Measurements from ENCODE around the gene SNX2. TPM values are rescaled to one million over a fixed set of nuclear protein-coding genes. Genes with fewer than 3 reads are reported as not detected.
"Not testable (repeated sequence)": the region's sequence is repeated elsewhere in the genome, so short reads cannot be mapped to it uniquely, and the experiment has no call there.

Gene SNX2
- total RNA-seq, 1 experiment from 2014 or later = 89.8 TPM

DNA sequence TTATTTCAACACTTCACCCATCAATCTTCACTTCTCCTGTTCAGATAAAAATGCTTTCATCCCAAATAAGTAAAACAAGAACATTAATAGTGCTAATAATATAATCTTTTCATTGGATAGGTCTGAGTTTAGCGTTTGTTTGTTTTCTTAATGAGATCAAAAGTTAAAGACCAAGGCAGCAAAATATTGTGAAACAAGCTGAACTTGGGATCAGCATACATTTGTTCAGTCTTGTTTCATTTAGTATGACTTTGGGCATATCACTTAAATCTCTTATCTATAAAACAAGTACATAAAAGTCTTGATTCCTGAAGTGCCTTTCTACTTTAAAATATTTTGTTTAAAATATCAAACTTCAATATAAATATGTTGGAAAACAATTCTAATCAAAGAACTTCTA, 57.1 kb downstream of the SNX2 start:
- in situ Hi-C loops (cut with HindIII; ENCODE audit: low sequenced_read_pairs) = no loop called here

DNA sequence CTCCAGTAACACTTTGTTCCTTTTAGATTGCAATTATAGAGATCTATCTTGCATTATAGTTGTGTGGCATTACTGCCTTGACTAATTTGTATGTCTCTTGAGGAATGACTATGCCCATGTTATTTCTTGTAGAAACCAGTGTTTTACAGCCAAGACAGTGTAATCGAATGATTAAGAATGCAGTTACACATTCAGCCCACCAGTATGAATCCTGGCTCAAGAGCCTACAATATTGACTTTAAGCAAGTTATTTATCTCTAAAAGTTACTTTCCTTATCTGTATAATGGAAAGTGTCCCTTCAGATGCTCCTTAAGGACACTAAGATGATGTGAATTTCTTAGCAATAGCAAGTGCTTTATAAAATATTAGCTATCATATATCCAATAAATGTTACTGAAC, 60.8 kb downstream of the SNX2 start:
- in situ Hi-C loops (cut with HindIII; ENCODE audit: low sequenced_read_pairs) = no loop called here
- no peak for DNase-seq (ENCODE audit: low spot score)

More for the DNA sequence above, 57.1 kb downstream of the SNX2 start:
- no peak for DNase-seq (ENCODE audit: low spot score)

DNA sequence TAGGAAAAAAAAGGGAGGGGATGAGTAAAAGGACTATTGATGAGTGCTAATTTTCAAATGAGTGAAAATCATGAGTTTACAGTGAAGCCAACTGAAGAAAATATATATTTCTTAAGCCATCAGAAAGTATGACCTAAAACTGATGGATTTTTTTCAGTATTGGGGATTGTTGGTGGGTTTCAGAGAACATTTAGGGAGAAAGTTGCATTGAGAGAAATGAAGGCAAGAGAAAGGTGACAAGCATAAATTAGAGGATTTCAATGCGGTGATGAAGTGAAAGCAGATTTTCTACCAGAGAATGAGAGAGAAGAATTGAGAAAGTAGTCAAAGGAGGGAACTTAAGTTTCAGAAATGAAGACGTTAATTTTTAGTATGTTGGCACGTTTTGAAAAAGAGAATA, 62.1 kb downstream of the SNX2 start:
- DNase-seq (ENCODE audit: low spot score) = no peak
- in situ Hi-C loops (cut with HindIII; ENCODE audit: low sequenced_read_pairs) = no loop called here

DNA sequence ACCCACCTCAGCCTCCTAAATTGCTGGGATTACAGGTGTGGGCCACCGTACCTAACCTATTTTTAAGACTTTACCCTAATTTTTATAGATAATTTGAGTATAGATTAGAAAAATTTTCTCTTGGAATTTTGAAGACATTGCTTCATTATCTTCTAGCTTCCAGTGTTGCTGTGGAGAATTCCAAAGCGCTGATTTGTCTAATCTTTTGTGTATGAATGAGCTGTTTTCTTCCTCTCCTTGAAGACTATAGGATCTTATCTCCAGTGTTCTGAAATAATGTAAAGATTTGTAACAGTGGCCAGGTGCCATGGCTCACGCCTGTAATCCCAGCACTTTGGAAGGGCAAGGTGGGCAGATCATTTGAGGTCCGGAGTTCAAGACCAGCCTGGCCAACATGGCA, 64.9 kb downstream of the SNX2 start:
- in situ Hi-C loops (cut with HindIII; ENCODE audit: low sequenced_read_pairs) = no loop called here

DNA sequence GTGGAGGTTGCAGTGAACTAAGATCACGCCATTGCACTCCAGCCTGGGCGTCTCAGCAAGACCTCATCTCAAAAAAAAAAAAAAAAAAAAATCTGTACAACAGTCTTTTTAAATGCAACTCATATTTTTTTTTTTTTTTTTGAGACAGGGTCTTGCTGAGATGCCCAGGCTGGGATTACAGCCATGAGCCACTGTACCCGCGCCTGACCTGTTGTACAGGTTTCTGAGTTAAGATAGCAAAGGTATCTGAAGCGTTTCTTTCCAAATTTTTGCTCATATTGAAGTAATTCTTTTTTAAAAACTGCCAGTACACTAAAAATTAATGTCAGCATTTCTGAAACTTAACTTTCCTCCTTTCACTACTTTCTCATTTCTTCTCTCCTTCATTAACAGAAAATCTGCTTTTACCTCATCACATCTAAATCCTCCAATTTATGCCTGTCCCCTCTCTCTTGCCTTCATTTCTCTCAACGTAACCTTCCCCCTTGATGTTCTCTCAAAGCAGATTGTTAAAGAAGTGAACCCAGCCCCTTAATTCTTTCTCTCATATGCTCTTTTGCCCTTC, 67.2 kb downstream of the SNX2 start:
- in situ Hi-C loops (cut with HindIII; ENCODE audit: low sequenced_read_pairs) = no loop called here

More for the DNA sequence above, 64.9 kb downstream of the SNX2 start:
- DNase-seq (ENCODE audit: low spot score) = no peak

DNA sequence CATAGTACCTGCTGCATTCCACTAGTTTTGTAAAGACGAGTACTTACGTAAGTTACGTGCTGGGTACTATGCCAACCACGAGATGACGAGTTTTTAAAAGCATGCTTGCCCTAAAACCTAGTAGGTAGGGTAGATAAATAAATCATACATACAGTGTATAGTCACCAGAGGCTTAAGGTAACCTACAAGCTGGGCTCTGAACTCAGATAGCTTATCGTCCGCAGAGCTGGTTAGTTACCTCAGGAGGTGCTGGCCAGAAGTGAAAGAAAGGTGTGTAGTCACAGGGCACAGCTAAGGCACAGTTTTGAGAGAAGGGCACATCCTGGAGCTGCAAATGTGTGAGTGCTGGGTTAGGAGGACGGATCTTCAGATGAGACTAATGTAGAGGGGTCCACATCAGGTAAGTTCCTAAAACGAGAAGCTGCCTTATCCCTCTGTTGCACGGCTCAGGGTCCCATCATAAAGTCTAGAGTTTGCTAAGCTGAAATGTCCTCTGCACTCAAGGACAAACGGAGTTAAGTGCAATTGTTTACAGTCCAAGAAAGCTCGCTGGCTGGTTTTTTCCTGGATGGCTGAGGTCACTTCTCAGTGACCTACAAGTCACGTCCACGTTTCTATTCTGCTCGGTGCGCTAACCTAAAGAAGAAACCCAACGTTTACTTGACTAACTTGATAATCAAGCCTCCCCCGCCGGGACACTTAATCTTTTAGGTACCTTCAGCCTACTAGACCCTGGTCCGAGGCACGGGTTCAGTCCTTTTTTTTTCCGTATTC, 69.4 kb downstream of the SNX2 start:
- peak; percentile 4 for DNase-seq (ENCODE audit: low spot score)
- in situ Hi-C loops (cut with HindIII; ENCODE audit: low sequenced_read_pairs) = no loop called here

More for the DNA sequence above, 67.2 kb downstream of the SNX2 start:
- DNase-seq (ENCODE audit: low spot score) = no peak

DNA sequence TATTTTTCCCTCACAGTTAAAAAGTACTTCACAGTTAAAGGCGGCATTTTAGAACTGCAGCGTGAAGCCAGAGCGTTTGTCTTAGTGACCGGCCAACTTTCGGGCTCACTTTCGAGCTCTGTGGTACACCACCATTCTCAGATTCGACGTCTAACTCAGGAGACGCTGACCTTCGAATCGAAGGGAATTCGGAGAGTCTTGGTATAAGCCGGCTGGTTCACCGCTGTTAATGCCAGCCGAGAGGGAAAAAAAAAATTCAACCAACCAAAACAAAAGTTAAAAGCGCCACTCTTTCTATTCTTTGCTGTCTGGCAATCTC, 70.0 kb downstream of the SNX2 start:
- no peak for DNase-seq (ENCODE audit: low spot score)
- in situ Hi-C loops (cut with HindIII; ENCODE audit: low sequenced_read_pairs) = no loop called here

DNA sequence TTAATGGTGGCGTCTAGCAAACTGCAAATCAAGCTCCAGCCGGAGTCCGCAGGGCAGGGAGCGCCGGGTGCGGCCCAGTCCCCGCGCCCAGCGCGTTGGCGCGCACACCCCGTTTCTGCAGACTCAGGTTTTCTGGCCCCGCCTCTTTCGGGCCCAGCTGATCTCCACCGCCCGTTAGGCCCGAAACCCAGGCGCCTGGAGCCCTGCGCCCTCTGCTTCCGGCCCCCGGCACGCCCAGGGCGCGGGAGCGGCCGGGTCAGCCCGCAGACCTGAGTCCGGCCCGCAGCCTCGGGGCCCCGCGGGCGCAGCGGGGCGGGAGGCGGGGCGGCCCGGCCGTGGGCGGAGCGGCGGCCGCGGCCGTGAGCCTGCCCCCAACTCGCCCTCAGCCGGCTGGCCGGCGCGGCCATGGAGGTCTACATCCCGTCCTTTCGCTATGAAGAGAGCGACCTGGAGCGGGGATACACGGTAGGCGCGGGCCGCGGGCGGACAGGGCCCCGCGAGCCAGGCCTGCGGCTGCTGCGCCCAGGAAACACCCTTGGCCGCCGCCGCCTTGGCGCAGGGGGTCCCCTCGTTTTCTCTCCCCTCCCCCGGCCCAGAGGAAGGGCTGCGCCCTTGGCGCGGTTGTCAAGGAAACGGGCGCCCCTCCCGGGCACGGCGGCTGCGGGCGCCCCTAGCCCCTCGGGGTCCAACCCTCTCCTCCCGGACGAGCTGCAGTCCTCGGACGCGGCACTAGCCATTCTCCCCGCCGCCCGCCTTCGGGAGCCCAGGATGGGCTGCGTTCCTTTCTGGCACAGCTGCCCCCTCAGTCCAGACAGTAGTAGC, 70.6 kb downstream of the SNX2 start, which contains the start of gene SNX24:
Gene SNX24, plus strand, starts transcription at position 385 of the 822 bp plus-strand sequence. Its CDS starts 21 bp downstream, at position 406.
- DNase-seq (ENCODE audit: low spot score) = peak; percentile 75
- in situ Hi-C loops (cut with HindIII; ENCODE audit: low sequenced_read_pairs) = no loop called here

DNA sequence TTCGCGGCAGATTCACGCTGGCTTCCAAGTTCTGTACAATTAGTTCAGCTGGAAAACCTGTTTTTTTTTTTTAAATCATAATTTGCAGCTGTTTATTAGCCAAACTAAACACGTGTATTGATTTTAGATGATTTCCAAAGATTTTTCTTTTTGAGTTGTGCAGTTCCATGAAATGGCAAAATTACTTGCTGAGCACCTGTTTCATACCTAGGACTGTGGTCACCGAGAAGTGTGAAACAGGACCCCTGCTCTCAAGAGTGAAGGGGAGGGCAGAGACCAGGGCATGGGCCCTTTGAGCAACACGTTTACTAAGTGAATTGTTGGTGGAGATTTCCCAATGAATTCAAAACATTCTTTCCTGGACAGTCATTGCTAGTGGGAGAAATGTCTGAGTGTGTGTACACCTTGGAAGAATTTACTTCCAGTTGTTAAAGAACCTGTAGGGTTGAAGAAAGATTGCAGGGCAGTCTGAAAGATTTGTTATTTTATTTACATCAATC, 71.2 kb downstream of the SNX2 start:
- no peak for DNase-seq (ENCODE audit: low spot score)
- in situ Hi-C loops (cut with HindIII; ENCODE audit: low sequenced_read_pairs) = no loop called here

DNA sequence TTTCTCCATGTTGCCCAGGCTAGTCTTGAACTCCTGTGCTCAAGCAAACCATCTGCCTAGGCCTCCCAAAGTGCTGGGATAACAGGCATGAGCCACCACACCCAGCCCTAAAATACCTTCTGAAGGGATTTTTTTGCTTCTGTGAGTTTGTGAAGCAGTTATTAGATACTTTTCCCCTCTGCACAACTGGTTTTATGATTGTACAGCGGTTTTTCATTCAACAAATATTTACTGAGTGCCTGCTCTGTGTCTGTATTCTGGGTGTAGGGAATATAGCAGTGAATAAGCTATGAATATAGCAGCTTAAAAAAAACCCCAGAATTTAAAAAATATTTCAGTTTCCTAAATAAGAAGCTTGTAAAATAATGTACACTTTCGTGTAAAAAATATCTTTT, 72.8 kb downstream of the SNX2 start:
- no peak for DNase-seq (ENCODE audit: low spot score)
- in situ Hi-C loops (cut with HindIII; ENCODE audit: low sequenced_read_pairs) = no loop called here

DNA sequence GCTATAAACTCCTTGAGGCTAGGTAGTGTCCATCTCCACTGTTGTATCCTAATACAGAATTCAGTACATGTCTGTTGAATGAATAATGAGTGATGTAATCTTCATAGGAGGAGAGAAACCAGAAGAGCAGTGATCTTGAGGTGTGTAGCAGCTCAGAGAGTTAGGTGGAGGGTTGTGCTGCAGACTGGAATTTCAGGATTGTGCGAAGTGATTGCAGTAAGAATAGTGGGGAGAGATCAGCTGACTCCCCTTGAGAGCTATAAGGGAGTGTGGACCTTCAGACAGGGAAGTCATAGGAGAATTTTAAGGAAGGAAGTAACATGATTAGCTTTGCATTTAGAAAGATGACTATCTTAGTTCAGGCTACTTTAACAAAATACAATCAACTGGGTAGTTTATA, 74.9 kb downstream of the SNX2 start:
- in situ Hi-C loops (cut with HindIII; ENCODE audit: low sequenced_read_pairs) = no loop called here
- DNase-seq (ENCODE audit: low spot score) = no peak

DNA sequence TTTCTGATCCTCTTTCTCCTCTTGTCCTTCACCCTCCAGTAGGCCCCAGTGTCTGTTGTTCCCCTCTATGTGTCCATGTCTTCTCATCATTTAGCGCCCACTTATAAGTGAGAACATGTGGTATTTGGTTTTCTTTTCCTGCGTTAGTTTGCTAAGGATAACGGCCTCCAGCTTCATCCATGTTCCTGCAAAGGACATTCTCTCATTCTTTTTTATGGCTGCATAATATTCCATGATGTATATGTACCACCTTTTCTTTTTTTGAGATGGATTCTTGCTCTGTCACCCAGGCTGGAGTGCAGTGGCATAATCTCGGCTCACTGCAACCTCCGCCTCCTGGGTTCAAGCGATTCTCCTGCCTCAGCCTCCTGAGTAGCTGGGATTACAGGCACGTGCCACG, 82.7 kb downstream of the SNX2 start:
- in situ Hi-C loops (cut with HindIII; ENCODE audit: low sequenced_read_pairs) = not testable (repeated sequence)

DNA sequence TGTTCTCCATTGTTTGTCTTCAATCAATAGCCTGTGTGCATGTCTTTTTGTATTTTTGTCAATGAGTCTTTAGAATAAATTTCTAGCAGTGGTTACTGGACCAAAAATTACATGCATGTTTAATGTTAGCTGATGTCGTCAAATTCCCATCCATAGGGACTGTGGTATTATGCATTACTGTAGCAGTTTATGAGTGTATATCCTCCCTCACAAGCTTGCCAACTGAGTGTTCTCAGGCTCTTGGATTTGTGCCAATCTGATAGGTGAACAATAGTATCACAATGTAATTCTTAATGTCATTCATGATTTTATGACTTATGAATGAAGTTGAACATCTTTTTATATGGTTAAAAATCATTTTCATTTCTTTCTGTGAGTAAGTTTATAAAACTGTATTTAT, 83.6 kb downstream of the SNX2 start:
- DNase-seq (ENCODE audit: low spot score) = no peak
- in situ Hi-C loops (cut with HindIII; ENCODE audit: low sequenced_read_pairs) = no loop called here

More for the DNA sequence above, 82.7 kb downstream of the SNX2 start:
- not testable (repeated sequence) for DNase-seq (ENCODE audit: low spot score)

DNA sequence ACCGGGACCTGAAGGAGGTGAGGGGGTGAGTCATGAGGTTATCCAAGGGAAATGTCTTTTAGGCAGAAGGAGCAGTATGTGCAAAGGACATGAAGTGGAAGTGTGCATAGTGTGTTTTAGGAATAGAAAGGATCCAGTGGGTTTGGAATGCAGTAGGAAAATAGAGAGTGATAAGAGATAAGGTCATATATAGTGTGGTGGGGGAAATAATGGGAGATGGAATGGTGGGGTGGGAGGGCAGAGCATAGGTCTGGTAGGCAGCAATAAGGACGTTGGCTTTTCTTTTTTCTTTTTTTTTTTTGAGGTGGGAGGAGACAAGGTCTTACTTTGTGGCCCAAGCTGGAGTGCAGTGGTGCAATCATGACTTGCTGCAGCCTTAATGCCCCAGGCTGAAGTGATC, 88.4 kb downstream of the SNX2 start:
- DNase-seq (ENCODE audit: low spot score) = no peak
- in situ Hi-C loops (cut with HindIII; ENCODE audit: low sequenced_read_pairs) = no loop called here

DNA sequence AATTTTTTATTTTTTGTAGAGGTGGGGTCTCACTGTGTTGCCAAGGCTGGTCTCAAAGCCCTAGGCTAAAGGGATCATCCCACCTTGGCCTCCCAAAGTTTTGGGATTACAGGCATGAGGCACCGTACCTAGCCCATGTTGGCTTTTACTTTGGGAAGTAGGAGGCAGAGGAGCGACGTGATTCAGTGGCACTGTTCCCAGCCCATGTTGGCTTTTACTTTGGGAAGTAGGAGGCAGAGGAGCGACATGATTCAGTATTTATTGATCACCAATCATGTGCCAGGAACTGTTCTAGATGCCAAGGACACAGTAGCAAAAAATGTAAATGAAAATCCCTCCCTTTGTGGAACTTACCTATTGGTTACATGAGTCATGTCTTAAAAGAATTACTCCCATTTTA, 88.8 kb downstream of the SNX2 start:
- in situ Hi-C loops (cut with HindIII; ENCODE audit: low sequenced_read_pairs) = no loop called here
- no peak for DNase-seq (ENCODE audit: low spot score)

DNA sequence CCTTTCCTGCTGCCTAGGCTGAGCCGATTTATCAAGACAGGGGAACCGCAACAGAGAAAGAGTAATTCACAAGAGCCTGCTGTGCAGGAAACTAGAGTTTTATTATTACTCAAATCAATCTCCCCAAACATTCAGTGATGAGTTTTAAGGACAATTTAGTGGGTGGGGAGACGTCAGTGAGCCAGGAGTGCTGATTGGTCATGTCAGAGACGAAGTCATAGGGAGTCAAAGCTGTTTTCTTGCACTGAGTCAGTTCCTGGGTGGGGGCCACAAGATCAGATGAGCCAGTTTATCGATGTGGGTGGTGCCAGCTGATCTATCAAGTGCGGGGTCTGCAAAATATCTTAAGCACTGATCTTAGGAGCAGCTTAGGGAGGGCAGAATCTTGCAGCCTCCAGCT, 89.5 kb downstream of the SNX2 start:
- in situ Hi-C loops (cut with HindIII; ENCODE audit: low sequenced_read_pairs) = no loop called here
- no peak for DNase-seq (ENCODE audit: low spot score)

DNA sequence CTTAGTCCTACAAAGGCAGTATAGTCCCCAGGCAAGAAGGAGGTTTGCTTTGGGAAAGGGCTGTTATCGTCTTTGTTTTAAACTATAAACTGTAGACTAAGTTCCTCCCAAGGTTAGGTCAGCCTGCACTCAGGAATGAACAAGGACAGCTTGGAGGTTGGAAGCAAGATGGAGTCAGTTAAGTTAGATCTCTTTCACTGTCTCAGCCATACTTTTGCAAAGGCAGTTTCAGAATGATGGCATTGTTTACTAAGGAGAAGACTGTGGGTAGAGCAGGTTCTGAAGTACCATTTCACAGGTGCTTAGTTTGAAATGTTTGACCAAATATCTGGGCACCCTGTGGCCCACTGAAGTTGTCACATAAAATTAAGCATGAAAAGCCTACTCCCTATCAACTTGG, 90.0 kb downstream of the SNX2 start:
- in situ Hi-C loops (cut with HindIII; ENCODE audit: low sequenced_read_pairs) = no loop called here
- DNase-seq (ENCODE audit: low spot score) = no peak

DNA sequence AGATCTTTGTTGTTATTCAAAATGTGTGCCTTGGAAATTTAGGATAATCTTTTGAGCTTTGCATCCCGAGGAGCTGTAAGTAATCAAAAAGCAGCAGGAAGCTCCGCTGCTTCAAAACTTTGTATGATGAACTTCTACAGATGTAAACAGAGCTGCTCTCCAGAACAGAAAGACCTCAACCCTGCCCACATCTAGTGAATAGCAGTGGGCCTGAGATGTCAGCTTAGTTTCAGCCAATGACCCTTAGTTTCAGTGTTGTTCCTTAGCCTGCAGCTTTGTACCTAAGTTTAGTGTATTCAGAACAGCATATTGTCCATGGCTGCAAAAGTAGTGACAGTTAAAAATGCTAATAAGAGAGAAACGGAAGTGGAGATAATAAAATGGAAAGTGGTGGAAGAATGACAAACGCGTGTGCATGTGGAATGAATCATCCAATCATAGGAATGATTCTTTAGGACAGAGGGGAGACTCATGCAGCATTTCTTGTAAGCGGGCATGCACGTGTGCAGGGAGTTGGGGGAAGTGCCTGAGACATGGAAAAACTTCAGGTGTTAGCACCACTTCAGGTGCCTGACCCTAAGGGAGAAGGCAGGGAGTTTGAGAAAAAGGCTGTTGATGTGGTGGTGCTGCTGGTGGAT, 95.5 kb downstream of the SNX2 start:
- in situ Hi-C loops (cut with HindIII; ENCODE audit: low sequenced_read_pairs) = no loop called here
- DNase-seq (ENCODE audit: low spot score) = no peak

DNA sequence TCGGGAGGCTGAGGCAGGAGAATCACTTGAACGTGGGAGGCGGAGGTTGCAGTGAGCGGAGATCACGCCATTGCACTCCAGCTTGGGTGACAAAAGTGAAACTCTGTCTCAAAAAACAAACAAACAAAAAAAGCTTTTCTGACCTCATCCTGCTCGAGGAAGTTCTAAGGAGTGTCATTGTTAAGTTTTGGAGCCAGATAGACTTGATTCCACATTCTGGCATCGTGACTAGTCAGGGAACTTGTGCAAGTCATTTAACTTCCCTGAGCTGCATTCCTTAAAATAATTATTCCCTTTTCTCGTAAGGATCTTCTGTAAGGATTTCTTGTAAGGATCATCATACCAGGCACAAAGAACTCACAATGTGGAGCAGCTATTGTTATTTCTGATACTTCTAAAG, 96.8 kb downstream of the SNX2 start:
- DNase-seq (ENCODE audit: low spot score) = no peak

More for the DNA sequence above, 96.8 kb downstream of the SNX2 start:
- in situ Hi-C loops (cut with HindIII; ENCODE audit: low sequenced_read_pairs) = no loop called here

Data from G401 (cell line).